ES-I3 (cell line): ENCODE measurements around the gene ZNF784.

ENCODE experiments used
- H3K36me3 ChIP-seq: 2 replicates; pipeline ENCODE4 v1.6.1; 2013; ENCODE audit warnings: mild to moderate bottlenecking, low read length, control low read depth, moderate library complexity; ENCODE audit not compliant: insufficient read depth
- H3K4me1 ChIP-seq: 2 replicates; pipeline ENCODE4 v1.6.1; 2013; ENCODE audit warnings: mild to moderate bottlenecking, control low read depth, low read length; ENCODE audit not compliant: insufficient read depth
- H3K9ac ChIP-seq: 2 replicates; pipeline ENCODE4 v1.6.1; 2013; ENCODE audit warnings: low read depth, mild to moderate bottlenecking, low read length, moderate library complexity
- H3K9me3 ChIP-seq: 2 replicates; pipeline ENCODE4 v1.6.1; 2013; ENCODE audit warnings: mild to moderate bottlenecking, low read length, moderate library complexity; ENCODE audit not compliant: control insufficient read depth, insufficient read depth

ZNF784 gene

GRCh38 chr19:55602104-55603001 lies 22.0 kb downstream of the ZNF784 start:
- Histone ChIP-seq H3K4me1 (0 out of 2 replicates have a peak, but pooled peaks cover 5% of the 10 kb centered on the region), H3K9me3 (no peaks in the 10 kb centered on the region), H3K36me3 (0 out of 2 replicates have a peak, but pooled peaks cover 5% of the 10 kb centered on the region), H3K9ac (no peak overlapping the region)

- Histone ChIP-seq H3K4me1 (0 out of 2 replicates have a peak, but pooled peaks cover 5% of the 10 kb centered on the region), H3K36me3 (no peaks in the 10 kb centered on the region), H3K9ac (peak overlapping the region; percentile 63), H3K9me3 (no peaks in the 10 kb centered on the region)
These were observed 23.3 kb downstream of the ZNF784 start for GRCh38 chr19:55601084-55601483.

- Histone ChIP-seq H3K9ac (peak overlapping the region; percentile 63), H3K9me3 (no peaks in the 10 kb centered on the region), H3K36me3 (no peaks in the 10 kb centered on the region), H3K4me1 (0 out of 2 replicates have a peak, but pooled peaks cover 5% of the 10 kb centered on the region)
These were observed 23.7 kb downstream of the ZNF784 start for GRCh38 chr19:55600662-55601028.

GRCh38 chr19:55599842-55600661 lies 24.3 kb downstream of the ZNF784 start, which contains the start of gene ZNF524:
Gene ZNF524 (plus strand): TSS chr19:55600288. CDS start chr19:55602113, 1,825 bp downstream.
- H3K9me3 ChIP-seq, result no peaks in the 10 kb centered on the region
- H3K36me3 ChIP-seq, result no peaks in the 10 kb centered on the region
- H3K9ac ChIP-seq, result peak within 1 kb of the TSS; percentile 66
- 0 out of 2 replicates have a peak, but pooled peaks cover 5% of the 10 kb centered on the region for H3K4me1 ChIP-seq

GRCh38 chr19:55599468-55599841 lies 24.9 kb downstream of the ZNF784 start, which contains the start of gene FIZ1:
Gene FIZ1 (minus strand): TSS chr19:55599517. CDS start chr19:55597865, 1,652 bp downstream.
- H3K4me1 ChIP-seq, result 0 out of 2 replicates have a peak, but pooled peaks cover 5% of the 10 kb centered on the region
- peak within 1 kb of the TSS; percentile 66 for H3K9ac ChIP-seq
- no peaks in the 10 kb centered on the region for H3K36me3 ChIP-seq
- H3K9me3 ChIP-seq, result no peaks in the 10 kb centered on the region

- Histone ChIP-seq H3K9me3 (no peaks in the 10 kb centered on the region), H3K36me3 (no peaks in the 10 kb centered on the region), H3K9ac (peak overlapping the region; percentile 66), H3K4me1 (0 out of 2 replicates have a peak, but pooled peaks cover 5% of the 10 kb centered on the region)
These were observed 25.5 kb downstream of the ZNF784 start for GRCh38 chr19:55598719-55599467.

GRCh38 chr19:55598034-55598433 lies 26.3 kb downstream of the ZNF784 start:
- Histone ChIP-seq H3K9ac (peak overlapping the region; percentile 56; the same call in 1 of the 2 replicates), H3K9me3 (no peaks in the 10 kb centered on the region), H3K36me3 (no peaks in the 10 kb centered on the region), H3K4me1 (0 out of 2 replicates have a peak, but pooled peaks cover 5% of the 10 kb centered on the region)

- H3K36me3 ChIP-seq, result no peaks in the 10 kb centered on the region
- no peaks in the 10 kb centered on the region for H3K9me3 ChIP-seq
- H3K4me1 ChIP-seq, result 0 out of 2 replicates have a peak, but pooled peaks cover 5% of the 10 kb centered on the region
- H3K9ac ChIP-seq, result peak overlapping the region; percentile 56; the same call in 1 of the 2 replicates
These were observed 26.9 kb downstream of the ZNF784 start for GRCh38 chr19:55597501-55597921.

GRCh38 chr19:55596304-55596703 lies 28.1 kb downstream of the ZNF784 start:
- Histone ChIP-seq H3K9me3 (no peaks in the 10 kb centered on the region), H3K9ac (no peak overlapping the region), H3K4me1 (peaks cover 7% of the 10 kb centered on the region; the same call in 1 of the 2 replicates), H3K36me3 (no peaks in the 10 kb centered on the region)

- no peak overlapping the region for H3K9ac ChIP-seq
- peaks cover 15% of the 10 kb centered on the region; the same call in 1 of the 2 replicates for H3K4me1 ChIP-seq
- no peaks in the 10 kb centered on the region for H3K9me3 ChIP-seq
- H3K36me3 ChIP-seq, result no peaks in the 10 kb centered on the region
These were observed 29.3 kb downstream of the ZNF784 start for GRCh38 chr19:55594996-55595545.

- H3K36me3 ChIP-seq, result no peaks in the 10 kb centered on the region
- H3K9me3 ChIP-seq, result no peaks in the 10 kb centered on the region
- no peak overlapping the region for H3K9ac ChIP-seq
- H3K4me1 ChIP-seq, result peaks cover 14% of the 10 kb centered on the region; the same call in 1 of the 2 replicates
These were observed 31.1 kb downstream of the ZNF784 start for GRCh38 chr19:55593096-55593772.

GRCh38 chr19:55592391-55593090 lies 31.8 kb downstream of the ZNF784 start:
- Histone ChIP-seq H3K9ac (no peak overlapping the region), H3K4me1 (peaks cover 13% of the 10 kb centered on the region; the same call in 1 of the 2 replicates), H3K36me3 (no peaks in the 10 kb centered on the region), H3K9me3 (no peaks in the 10 kb centered on the region)
